GM21423 (cell line): ENCODE measurements around the gene BCAS3.
"Not testable (repeated sequence)": the region's sequence is repeated elsewhere in the genome, so short reads cannot be mapped to it uniquely, and the experiment has no call there.

Experiments
- ATAC-seq: cut with Tn5 transposase; IDR thresholded peaks from one replicate; pipeline ENCODE4 v1.9.1; 2021; ENCODE audit warnings: mild to moderate bottlenecking, moderate library complexity; ENCODE audit not compliant: unreplicated experiment

Gene BCAS3

GRCh38 chr17:60782742-60783141 lies 105.1 kb downstream of the BCAS3 start:
- no peak for ATAC-seq

DNA sequence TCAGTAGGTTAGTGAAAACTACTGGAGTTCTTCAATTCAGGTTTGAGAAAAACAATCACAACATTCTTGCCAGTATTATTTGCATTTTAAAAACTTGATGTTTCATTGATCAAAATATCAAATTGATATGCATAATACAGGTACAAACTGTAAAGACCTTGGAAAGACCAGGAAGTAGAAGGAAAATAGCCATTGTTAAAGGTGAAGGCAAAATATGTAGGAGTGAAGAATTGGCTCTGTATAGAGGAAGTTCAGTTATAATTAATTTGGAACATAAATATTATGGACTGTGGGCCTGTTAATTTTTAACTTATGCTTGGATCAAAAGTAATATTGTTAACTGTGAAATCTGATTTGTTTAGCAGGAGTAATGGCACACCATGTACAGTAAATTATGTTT lies 112.6 kb downstream of the BCAS3 start:
- ATAC-seq = no peak

DNA sequence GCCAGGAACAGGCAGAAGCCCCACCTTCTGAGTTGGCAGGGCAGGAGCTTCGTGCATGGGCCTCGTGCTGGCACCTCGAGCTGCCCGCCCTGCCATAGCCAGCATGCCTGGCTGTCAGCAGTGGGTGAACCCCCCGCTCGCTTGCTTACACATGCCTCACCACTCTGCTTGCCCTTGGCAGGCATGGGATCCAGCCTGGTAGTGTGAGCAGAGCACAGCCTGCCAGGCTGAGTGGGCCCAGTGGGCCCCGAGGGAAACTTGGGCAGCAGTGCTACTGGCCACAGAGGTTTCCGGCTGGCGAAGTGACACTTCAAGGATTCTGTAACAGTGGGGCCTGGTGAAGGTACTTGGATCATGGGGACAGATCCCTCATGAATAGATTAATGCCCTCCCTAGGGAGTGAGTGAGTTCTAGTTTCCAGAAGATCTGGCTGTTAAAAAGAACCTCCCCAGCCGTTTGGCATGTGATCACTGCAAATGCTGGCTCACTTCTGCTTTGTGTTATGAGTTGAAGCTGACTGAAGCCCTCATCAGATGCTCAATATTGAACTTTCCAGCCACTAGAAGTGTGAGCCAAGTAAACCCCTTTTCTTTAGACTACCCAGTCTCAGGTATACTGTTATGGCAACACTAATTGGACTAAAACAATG lies 114.7 kb downstream of the BCAS3 start:
- no peak for ATAC-seq

DNA sequence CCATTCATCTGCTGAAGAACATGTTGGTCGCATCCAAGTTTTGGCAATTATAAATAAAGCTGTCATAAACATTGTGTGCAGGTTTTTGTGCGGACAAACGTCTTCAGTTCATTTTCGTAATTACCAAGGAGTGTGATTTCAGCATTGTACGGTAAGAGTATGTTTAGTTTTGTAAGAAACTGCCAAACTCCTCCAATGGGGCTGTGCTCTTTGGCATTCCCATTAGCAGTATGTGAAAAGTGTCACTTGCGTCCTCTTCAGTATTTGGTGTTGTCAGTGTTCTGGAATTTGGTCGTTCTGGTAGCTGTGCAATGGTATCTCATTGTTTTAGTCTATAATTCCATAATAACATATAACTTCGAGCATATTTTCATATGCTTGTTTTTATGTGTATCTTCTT lies 120.9 kb downstream of the BCAS3 start:
- ATAC-seq = no peak

DNA sequence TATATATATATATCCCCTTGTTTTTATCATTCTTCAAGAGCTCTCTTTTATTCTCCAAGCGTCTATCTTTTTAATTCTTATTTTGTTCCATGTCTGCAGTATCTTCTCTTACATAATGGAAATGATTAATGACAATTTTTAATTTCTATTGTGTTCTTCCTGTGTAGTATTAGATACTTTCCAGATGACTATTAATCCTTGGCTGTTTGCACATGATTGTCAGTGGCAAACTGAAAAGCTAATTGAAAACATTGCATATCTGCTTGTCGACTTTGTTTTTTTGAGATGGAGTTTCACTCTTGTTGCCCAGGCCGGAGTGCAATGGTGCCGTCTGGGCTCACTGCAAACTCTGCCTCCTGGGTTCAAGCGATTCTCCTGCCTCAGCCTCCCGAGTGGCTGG lies 124.7 kb downstream of the BCAS3 start:
- ATAC-seq = no peak

DNA sequence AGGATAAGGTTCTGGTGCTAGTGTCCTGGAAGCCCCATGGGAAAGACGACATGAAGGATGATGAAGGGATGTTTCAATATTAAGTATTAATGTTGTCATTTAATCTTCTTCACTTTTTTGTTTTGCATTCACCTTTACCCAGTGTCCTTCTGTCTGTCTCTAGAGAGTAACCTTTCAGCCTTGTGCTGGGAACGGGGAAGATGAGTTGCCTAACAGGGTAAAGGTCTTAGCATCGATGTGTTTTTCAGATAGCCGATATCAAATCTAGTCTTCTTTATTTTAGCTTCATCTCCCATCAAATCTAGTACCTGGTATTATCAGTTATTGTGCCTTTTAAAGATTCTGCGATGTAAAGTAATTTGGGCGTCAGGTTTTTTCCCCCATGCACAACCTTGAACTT lies 125.4 kb downstream of the BCAS3 start:
- ATAC-seq = no peak

GRCh38 chr17:60804831-60805230 lies 127.2 kb downstream of the BCAS3 start:
- ATAC-seq = no peak

- no peak for ATAC-seq
Measured at GRCh38 chr17:60809421-60809820, 131.8 kb downstream of the BCAS3 start.

DNA sequence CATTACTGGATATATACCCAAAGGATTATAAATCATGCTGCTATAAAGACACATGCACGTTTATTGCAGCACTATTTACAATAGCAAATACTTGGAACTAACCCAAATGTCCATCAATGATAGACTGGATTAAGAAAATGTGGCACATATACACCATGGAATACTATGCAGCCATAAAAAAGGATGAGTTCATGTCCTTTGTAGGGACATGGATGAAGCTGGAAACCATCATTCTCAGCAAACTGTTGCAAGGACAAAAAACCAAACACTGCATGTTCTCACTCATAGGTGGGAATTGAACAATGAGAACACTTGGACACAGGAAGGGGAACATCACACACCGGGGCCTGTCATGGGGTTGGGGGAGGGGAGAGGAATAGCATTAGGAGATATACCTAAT lies 137.3 kb downstream of the BCAS3 start:
- ATAC-seq = not testable (repeated sequence)

GRCh38 chr17:60817192-60817591 lies 139.5 kb downstream of the BCAS3 start:
- ATAC-seq = no peak

GRCh38 chr17:60819447-60820130 lies 141.9 kb downstream of the BCAS3 start:
- ATAC-seq = no peak

- ATAC-seq = no peak
Measured at GRCh38 chr17:60823515-60823914, 145.9 kb downstream of the BCAS3 start.

DNA sequence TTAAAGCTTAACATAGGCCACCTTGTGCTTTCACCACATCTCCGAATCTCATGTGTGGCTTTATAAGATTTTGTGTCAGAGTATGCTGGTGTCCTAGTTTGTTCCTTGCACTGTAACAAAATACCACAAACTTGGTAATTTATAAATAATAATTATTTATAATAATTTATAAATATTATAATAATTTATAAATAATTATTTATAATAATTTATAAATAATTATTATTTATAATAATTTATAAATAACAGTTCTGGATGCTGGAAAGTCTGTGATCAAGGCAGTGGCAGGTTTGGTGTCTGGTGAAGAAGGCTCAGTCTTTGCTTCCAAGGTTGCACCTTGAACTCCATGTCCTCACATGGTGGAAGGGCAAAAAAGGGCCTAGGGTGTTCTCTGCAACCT lies 147.7 kb downstream of the BCAS3 start:
- no peak for ATAC-seq

DNA sequence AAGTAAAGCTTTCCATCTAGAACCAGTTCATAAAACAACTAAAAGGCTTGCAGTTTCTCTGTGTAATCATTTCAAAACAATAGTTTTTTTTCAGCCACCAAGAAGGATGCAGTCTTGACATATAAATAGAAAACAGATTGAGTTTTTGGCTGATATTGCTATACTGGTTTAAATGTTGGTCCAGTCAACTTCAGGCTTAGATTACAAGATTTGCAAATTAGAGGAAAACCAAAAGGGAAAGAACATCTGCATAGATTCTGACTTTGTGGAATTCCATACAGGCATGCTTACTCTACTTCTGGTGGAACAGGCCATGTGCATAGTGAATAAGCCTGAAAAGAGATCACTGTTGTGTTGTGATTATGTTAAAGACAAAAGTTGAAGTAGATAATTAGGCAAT lies 150.3 kb downstream of the BCAS3 start:
- no peak for ATAC-seq

DNA sequence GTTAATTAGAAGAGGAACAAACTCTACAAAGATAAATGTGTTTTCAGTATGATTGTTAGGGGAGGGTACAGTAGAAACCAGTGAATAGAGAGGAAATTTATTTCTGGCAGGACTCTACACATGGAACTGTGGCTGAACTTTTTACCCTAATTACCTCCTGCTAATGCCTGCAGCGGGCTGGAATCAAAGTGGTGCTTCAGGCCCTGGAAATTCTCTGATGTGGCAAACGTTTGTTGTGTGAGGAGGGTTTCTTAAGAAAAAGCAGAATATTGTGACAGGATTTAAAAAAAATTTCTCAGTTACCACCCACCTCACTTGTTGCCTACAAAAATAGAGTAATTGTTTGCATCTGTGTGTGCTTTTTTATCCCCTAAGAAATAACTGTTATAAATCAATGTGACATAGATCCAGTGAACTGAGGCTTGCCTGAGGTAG lies 154.5 kb downstream of the BCAS3 start:
- ATAC-seq = no peak

- ATAC-seq = no peak
Measured at GRCh38 chr17:60832631-60833030, 155.0 kb downstream of the BCAS3 start.

DNA sequence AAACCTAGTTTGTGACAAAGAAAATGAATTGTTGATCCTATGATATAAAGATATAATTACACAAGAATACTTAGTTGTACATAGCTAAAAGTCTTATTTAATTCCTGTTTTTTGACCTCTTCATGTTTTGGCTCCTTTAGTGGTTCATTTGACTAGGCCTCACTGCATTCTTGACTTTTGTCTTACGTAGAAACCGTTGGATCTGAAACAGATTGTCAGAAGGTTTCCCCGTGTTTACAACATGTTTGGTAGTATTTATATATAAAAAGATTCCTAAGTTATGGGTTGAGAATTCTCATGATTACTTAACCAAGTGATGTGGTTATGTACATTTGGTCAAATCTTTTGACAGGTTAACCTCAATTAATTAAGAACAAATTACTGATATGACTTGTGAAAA lies 162.8 kb downstream of the BCAS3 start:
- ATAC-seq = no peak

DNA sequence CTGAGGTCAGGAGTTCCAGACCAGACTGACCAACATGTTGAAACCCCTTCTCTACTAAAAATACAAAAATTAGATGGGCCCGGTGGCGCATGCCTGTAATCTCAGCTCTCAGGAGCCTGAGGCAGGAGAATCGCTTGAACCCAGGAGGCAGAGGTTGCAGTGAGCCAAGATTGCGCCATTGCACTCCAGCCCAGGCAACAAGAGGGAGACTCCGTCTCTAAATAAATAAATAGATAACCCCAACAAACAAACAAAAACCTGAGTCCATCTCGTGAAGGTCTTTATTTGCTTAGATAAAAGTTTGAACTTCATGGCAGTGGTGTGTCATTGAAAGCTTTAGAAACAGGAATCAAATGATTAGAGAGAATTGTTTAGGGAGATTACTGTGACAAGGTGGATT lies 167.4 kb downstream of the BCAS3 start:
- ATAC-seq = no peak

DNA sequence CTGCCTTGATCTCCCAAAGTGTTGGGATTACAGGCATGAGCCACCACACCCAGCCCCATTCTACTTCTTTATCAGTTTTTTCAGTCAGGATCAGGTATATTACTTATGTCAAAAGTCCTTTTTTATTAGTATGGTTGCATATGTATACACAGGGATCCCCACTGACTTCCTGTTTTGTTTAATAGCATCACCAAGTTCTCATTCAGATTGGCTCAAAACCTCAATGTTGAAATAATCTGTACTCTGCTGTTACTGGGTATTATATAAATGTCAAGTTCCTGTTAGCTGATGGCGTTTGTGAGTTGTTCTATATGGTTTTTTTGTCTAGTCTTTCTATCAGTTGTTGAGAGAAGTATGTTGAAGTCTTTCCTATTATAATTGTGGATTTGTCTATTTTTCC lies 168.5 kb downstream of the BCAS3 start:
- no peak for ATAC-seq

GRCh38 chr17:60851181-60851580 lies 173.5 kb downstream of the BCAS3 start:
- no peak for ATAC-seq

DNA sequence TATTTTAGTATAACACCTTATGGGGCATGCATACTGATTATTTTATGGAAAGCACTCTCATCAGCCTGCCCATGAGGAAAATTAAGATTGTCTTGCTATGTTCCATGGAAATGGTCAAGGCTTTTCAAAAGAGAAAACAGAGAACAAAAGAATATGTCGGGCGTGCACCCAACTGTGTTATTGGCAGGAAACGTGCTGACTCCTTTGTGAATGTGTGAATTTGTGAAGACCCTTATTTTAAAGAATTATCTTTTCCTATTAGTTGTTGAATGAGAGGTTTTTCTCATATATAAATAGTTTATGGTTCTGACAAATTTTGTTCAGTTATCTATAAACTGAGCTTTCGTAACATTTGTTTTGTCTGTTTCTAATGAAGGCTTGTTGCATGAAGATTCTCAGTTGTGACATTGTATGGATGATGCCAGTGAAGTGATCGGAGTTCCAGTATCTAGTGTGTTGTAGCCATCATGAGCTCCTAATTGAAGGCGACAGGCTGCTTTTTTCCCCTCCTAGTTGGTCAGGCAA lies 180.0 kb downstream of the BCAS3 start:
- no peak for ATAC-seq

DNA sequence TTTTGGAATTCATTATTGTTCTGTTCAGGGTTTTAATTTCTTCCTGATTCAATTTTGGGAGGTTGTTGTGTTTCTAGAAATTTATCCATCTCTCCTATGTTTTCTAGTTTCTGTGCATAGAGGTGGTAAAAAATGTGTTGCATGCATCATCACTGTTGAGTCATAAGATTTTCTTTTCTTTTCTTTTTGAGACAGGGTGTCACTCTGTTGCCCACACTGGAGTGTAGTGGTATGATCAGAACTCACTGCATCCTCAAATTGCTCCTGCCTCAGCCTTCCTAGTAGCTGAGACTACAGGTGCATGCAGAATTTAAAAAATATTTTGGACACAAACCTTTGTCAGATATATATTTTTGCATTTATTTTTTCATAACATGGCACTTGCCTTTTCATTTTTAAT lies 184.8 kb downstream of the BCAS3 start:
- ATAC-seq = no peak
